GM12873 (cell line): ENCODE measurements around the gene DNAI2.

ENCODE experiments used
- CTCF ChIP-seq: IDR thresholded peaks from 2 replicates; pipeline ENCODE4 v1.5.1; 2012; ENCODE audit warnings: low read depth, mild to moderate bottlenecking, moderate library complexity, low read length, control low read depth; ENCODE audit not compliant: insufficient read depth; ENCODE audit errors: missing control alignments

Gene DNAI2

GRCh38 chr17:74299226-74300009, 25.4 kb downstream of the DNAI2 start:
- no peak for TF ChIP-seq CTCF

GRCh38 chr17:74303305-74303704, 29.3 kb downstream of the DNAI2 start:
- TF ChIP-seq CTCF: no peak

- no peak for TF ChIP-seq CTCF
Measured at GRCh38 chr17:74304184-74304583, 30.1 kb downstream of the DNAI2 start.

- TF ChIP-seq CTCF: peak; percentile 17
Measured at GRCh38 chr17:74305865-74306654, 32.0 kb downstream of the DNAI2 start.

GRCh38 chr17:74307984-74308773, 34.1 kb downstream of the DNAI2 start:
- no peak for TF ChIP-seq CTCF

GRCh38 chr17:74309902-74310301, 35.9 kb downstream of the DNAI2 start:
- TF ChIP-seq CTCF: no peak

- TF ChIP-seq CTCF: no peak
Measured at GRCh38 chr17:74314877-74315276, 40.8 kb downstream of the DNAI2 start.
